CD14-positive monocyte (primary cell): ENCODE results near the gene SIGLEC9. TPM values are rescaled to one million over a fixed set of nuclear protein-coding genes. Genes with fewer than 3 reads are reported as not detected.
A peak's percentile ranks its signal among the peaks of the same experiment; 100 is the strongest.

Experiments used
- DNase-seq, 3 donors: peaks; one replicate each; pipeline ENCODE4 v3.0.0-alpha.2; 2011 to 2022
- H2AFZ ChIP-seq: 2 replicates; pipeline ENCODE4 v1.6.0; 2012; ENCODE audit warnings: mild to moderate bottlenecking, low read depth, low read length, inconsistent platforms; ENCODE audit not compliant: insufficient read depth, poor library complexity, severe bottlenecking
- H3K27ac ChIP-seq, 2 donors: 1 replicate in 1 of 2; 2 replicates in 1 of 2; pipeline ENCODE4 v1.5.1; 2012 to 2013; ENCODE audit warnings: low read length in 2 of 2, control low read depth in 1 of 2, inconsistent platforms in 1 of 2, low read depth in 1 of 2, mild to moderate bottlenecking in 1 of 2
- H3K27me3 ChIP-seq, 2 donors: one replicate each; pipeline versions ENCODE4 v1.6.0 to v1.6.1; 2011 to 2013; ENCODE audit warnings: low read length in 2 of 2; ENCODE audit not compliant: control insufficient read depth in 2 of 2, insufficient read depth in 2 of 2
- H3K36me3 ChIP-seq, 2 donors: replicated peaks in 1 of 2; 1 replicate in 1 of 2; 2 replicates in 1 of 2; pipeline versions ENCODE4 v1.5.1 to v1.6.1; 2012 to 2013; ENCODE audit warnings: low read length in 2 of 2, control low read depth in 1 of 2, inconsistent platforms in 1 of 2, mild to moderate bottlenecking in 1 of 2; ENCODE audit not compliant: insufficient read depth in 2 of 2, control insufficient read depth in 1 of 2
- H3K4me1 ChIP-seq, 2 donors: 1 replicate in 1 of 2; 2 replicates in 1 of 2; pipeline versions ENCODE4 v1.5.1 to v1.6.1; 2012 to 2013; ENCODE audit warnings: low read length in 2 of 2, control low read depth in 1 of 2, inconsistent platforms in 1 of 2, mild to moderate bottlenecking in 1 of 2, moderate library complexity in 1 of 2; ENCODE audit not compliant: insufficient read depth in 2 of 2, control insufficient read depth in 1 of 2
- H3K4me2 ChIP-seq: replicated peaks from 2 replicates; pipeline ENCODE3; 2012; ENCODE audit warnings: low read length, moderate library complexity, mild to moderate bottlenecking; ENCODE audit not compliant: poor library complexity, severe bottlenecking; ENCODE audit errors: extremely low read depth
- H3K4me3 ChIP-seq, 3 experiments: fragments of 200-600 bp in 1 of 3; sonication (generic) in 1 of 3; replicated peaks in 1 of 3; 1 replicate in 2 of 3; 2 replicates in 1 of 3; pipeline ENCODE4 v1.5.1; 2011 to 2013; ENCODE audit warnings: low read length in 3 of 3, mild to moderate bottlenecking in 3 of 3, control low read depth in 2 of 3, low read depth in 2 of 3, inconsistent platforms in 1 of 3, moderate library complexity in 1 of 3
- H3K79me2 ChIP-seq: 2 replicates; pipeline ENCODE4 v1.6.0; 2012; ENCODE audit warnings: mild to moderate bottlenecking, control low read depth, inconsistent platforms, low read length, moderate library complexity; ENCODE audit not compliant: insufficient read depth
- H3K9ac ChIP-seq: 2 replicates; pipeline ENCODE4 v1.6.0; 2017; ENCODE audit warnings: low read length, mild to moderate bottlenecking; ENCODE audit not compliant: insufficient read depth, poor library complexity, severe bottlenecking
- H3K9me3 ChIP-seq, 2 donors: replicated peaks in 1 of 2; 1 replicate in 1 of 2; 2 replicates in 1 of 2; pipeline versions ENCODE4 v1.5.1 to v1.6.1; 2012 to 2013; ENCODE audit warnings: low read length in 2 of 2, control low read depth in 1 of 2; ENCODE audit not compliant: control insufficient read depth in 1 of 2, insufficient read depth in 1 of 2
- H4K20me1 ChIP-seq: 2 replicates; pipeline ENCODE4 v1.6.0; 2012; ENCODE audit warnings: mild to moderate bottlenecking, low read length, control low read depth, moderate library complexity; ENCODE audit not compliant: insufficient read depth
- H3K27ac Mint-ChIP-seq, 7 donors: one replicate each; pipeline ENCODE4 v1.8.0; 2020; ENCODE audit warnings: mild to moderate bottlenecking in 7 of 7, mixed read lengths in 7 of 7, moderate library complexity in 6 of 7, inconsistent platforms in 2 of 7
- H3K27me3 Mint-ChIP-seq, 3 donors: one replicate each; pipeline ENCODE4 v1.8.0; 2021 to 2022; ENCODE audit warnings: low read depth in 3 of 3, mild to moderate bottlenecking in 3 of 3, mixed read lengths in 3 of 3, moderate library complexity in 3 of 3, inconsistent platforms in 1 of 3
- H3K36me3 Mint-ChIP-seq, 2 donors: one replicate each; pipeline ENCODE4 v1.8.0; 2020; ENCODE audit warnings: mixed read lengths in 2 of 2, inconsistent platforms in 1 of 2, mild to moderate bottlenecking in 1 of 2
- H3K4me1 Mint-ChIP-seq: one replicate; pipeline ENCODE4 v1.8.0; 2020; ENCODE audit warnings: mild to moderate bottlenecking, mixed read lengths
- H3K4me3 Mint-ChIP-seq, 2 donors: one replicate each; pipeline ENCODE4 v1.8.0; 2020; ENCODE audit warnings: mild to moderate bottlenecking in 2 of 2, mixed read lengths in 2 of 2, moderate library complexity in 1 of 2
- H3K9me3 Mint-ChIP-seq, 7 donors: one replicate each; pipeline ENCODE4 v1.8.0; 2020 to 2022; ENCODE audit warnings: mixed read lengths in 7 of 7, mild to moderate bottlenecking in 6 of 7, moderate library complexity in 6 of 7, inconsistent platforms in 2 of 7
- WGBS: methylation state at CpG from one replicate; pipeline ENCODE4 v1.1.5; 2013; ENCODE audit warnings: missing lambda C conversion rate; ENCODE audit not compliant: insufficient coverage; 5-methylcytosine and 5-hydroxymethylcytosine counted together
- intact Hi-C, 2 donors: fragments of 100-400 bp; cut with micrococcal nuclease; formaldehyde crosslinking; loops; one replicate each; pipeline versions ENCODE4 v1.15.0 to v1.15.1; 2023
- polyA plus RNA-seq, 3 donors: library from polyadenylated mRNA; depleted of rRNA in 1 of 3; unstranded in 2 of 3; stranded (reverse) in 1 of 3; fragments of 300-500 nt in 2 of 3; fragments of >200 nt in 1 of 3; fragmentation: Illumina TruSeq in 2 of 3; gene quantifications; 1 replicate in 2 of 3; 2 replicates in 1 of 3; pipeline ENCODE4 v1.2.3, GENCODE V29; 2012 to 2021
- TF ChIP-seq, protein P1 (sequence below): fragments of 200-600 bp; IDR thresholded peaks from one replicate; pipeline ENCODE4 v1.8.0; 2022; ENCODE audit warnings: antibody characterized with exemption, mild to moderate bottlenecking

SIGLEC9 gene
- polyA plus RNA-seq, 3 donors: 87.5 to 137 (median 133) TPM

- intact Hi-C loops: no loop called here
- Histone ChIP-seq H3K9me3 (no peaks in the 10 kb centered on the region), H3K9ac (no peak overlapping the region), H4K20me1 (no peaks in the 10 kb centered on the region), H3K4me1 (no peaks in the 10 kb centered on the region), H3K79me2 (no peaks in the 10 kb centered on the region), H3K27me3 (no peaks in the 10 kb centered on the region), H3K27ac (no peak overlapping the region), H2AFZ (no peak overlapping the region), H3K4me2 (no peak overlapping the region), H3K36me3 (no peaks in the 10 kb centered on the region), H3K4me3 (no peak overlapping the region)
- no peak for DNase-seq
- WGBS: 42% methylated on average over 4 of the region's 4 CpGs
- no peaks in the 10 kb centered on the region for H3K4me1 Mint-ChIP-seq
- H3K27me3 Mint-ChIP-seq: peaks cover 14 to 22% (median 15%) of the 10 kb centered on the region in 3 donors
- no peak overlapping the region for H3K27ac Mint-ChIP-seq
- H3K4me3 Mint-ChIP-seq: no peak overlapping the region
- peaks cover 0 to 2% (median 0%) of the 10 kb centered on the region in 7 donors for H3K9me3 Mint-ChIP-seq
- H3K36me3 Mint-ChIP-seq: no peaks in the 10 kb centered on the region
- TF ChIP-seq, protein P1, sequence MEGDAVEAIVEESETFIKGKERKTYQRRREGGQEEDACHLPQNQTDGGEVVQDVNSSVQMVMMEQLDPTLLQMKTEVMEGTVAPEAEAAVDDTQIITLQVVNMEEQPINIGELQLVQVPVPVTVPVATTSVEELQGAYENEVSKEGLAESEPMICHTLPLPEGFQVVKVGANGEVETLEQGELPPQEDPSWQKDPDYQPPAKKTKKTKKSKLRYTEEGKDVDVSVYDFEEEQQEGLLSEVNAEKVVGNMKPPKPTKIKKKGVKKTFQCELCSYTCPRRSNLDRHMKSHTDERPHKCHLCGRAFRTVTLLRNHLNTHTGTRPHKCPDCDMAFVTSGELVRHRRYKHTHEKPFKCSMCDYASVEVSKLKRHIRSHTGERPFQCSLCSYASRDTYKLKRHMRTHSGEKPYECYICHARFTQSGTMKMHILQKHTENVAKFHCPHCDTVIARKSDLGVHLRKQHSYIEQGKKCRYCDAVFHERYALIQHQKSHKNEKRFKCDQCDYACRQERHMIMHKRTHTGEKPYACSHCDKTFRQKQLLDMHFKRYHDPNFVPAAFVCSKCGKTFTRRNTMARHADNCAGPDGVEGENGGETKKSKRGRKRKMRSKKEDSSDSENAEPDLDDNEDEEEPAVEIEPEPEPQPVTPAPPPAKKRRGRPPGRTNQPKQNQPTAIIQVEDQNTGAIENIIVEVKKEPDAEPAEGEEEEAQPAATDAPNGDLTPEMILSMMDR: no peak
Observed at GRCh38 chr19:51083181-51083580, 41.5 kb upstream of the SIGLEC9 start.

DNA sequence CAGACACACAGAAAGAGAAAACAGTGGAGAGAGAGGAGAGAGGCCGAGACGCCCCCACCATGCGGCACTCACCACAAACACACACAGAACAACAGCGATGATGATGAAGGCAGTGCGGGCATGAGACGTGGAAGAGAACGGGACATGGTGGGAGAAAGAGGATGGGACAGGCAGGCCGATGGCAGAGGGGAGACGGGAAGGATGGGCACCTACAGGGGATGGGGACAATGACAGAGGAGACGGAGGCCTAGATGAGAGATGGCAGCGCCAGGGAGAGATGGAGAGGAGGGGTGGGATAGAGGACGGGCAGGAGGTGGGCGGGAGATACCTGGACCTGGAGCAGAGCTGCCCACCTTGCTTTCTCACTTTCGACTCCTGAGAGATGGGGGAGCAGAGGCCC lies 40.9 kb upstream of the SIGLEC9 start:
- intact Hi-C loops: no loop called here
- Mint-ChIP-seq H3K27ac (no peak overlapping the region), H3K9me3 (peaks cover 0 to 2% (median 0%) of the 10 kb centered on the region in 7 donors), H3K27me3 (peaks cover 14 to 21% (median 15%) of the 10 kb centered on the region in 3 donors), H3K4me1 (no peaks in the 10 kb centered on the region), H3K36me3 (no peaks in the 10 kb centered on the region), H3K4me3 (peak overlapping the region in 1 of 2 donors; percentile 1)
- no peak for DNase-seq
- H4K20me1 ChIP-seq: no peaks in the 10 kb centered on the region
- WGBS: 80% methylated on average over 7 of the region's 14 CpGs
- H3K9ac ChIP-seq: no peak overlapping the region
- no peaks in the 10 kb centered on the region for H3K4me1 ChIP-seq
- H3K36me3 ChIP-seq: no peaks in the 10 kb centered on the region
- H3K79me2 ChIP-seq: no peaks in the 10 kb centered on the region
- H3K27ac ChIP-seq: no peak overlapping the region
- no peak overlapping the region for H2AFZ ChIP-seq
- no peak overlapping the region for H3K4me2 ChIP-seq
- TF ChIP-seq, protein P1: no peak
- no peaks in the 10 kb centered on the region for H3K27me3 ChIP-seq
- H3K9me3 ChIP-seq: no peaks in the 10 kb centered on the region
- no peak overlapping the region for H3K4me3 ChIP-seq
